ENCODE results near the gene CBFA2T3.

DNA sequence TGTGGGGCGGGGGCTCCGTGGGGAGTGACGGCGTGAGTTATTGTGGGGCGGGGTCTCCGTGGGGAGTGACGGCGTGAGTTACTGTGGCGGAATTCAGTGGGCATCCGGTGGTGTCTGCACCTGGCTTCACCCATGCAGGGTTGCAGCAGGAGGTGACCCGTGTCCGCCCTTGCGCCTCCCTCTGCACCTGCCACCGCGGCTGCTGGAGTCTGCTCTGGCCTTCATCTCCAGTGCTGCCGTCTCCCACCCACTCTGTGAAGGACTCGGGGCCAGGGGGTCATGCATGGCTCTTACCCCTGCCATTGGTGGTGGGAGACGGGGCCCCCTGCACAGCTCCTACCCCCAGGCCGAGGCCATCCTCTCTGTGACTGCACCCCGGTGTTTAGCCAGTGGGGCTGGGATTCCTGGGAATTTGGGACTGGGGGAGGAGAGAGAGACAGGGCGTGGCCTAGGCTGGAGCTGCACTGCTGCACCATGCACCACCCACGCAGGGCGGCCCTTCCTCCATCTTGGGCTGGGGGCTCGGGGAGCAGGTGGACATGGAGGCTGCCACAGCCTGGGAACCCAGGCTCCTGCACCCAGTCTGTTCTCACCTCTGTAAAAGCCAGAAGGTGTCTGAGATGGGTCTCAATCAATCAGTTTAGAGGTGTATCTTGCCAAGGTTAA, 109.3 kb downstream of the CBFA2T3 start:
- TF ChIP-seq POLR2A (IDR thresholded peaks at IDR 0.05; ENCODE audit: control extremely low read depth in 1 of 2, low read depth in 2 of 2, low read length in 2 of 2) (no peak), SP1 (IDR thresholded peaks at IDR 0.05; ENCODE audit: low read depth, low read length) (no peak), RFX5 (IDR thresholded peaks at IDR 0.05; ENCODE audit: borderline replicate concordance, low read depth, low read length) (no peak), RAD21 (IDR thresholded peaks at IDR 0.05 in 1 of 2, conservative IDR thresholded peaks at IDR 0.05 in 1 of 2; ENCODE audit: low read depth in 2 of 2, low read length in 2 of 2) (no peak), KDM5A (IDR thresholded peaks at IDR 0.05; ENCODE audit: low read length) (no peak), KDM1A (IDR thresholded peaks at IDR 0.05; ENCODE audit: borderline replicate concordance, low read length) (no peak), GABPA (IDR thresholded peaks at IDR 0.05; ENCODE audit: borderline replicate concordance, insufficient read depth, low read length) (no peak), TAF1 (IDR thresholded peaks at IDR 0.05; ENCODE audit: low read depth, low read length) (no peak), POLR2AphosphoS5 (IDR thresholded peaks at IDR 0.05; ENCODE audit: low read depth, low read length) (no peak), CHD2 (IDR thresholded peaks at IDR 0.05; ENCODE audit: low read length) (no peak), ZNF274 (IDR thresholded peaks at IDR 0.05; ENCODE audit: borderline replicate concordance, extremely low read depth, low read length) (no peak)
- TF ChIP-seq, protein P1, sequence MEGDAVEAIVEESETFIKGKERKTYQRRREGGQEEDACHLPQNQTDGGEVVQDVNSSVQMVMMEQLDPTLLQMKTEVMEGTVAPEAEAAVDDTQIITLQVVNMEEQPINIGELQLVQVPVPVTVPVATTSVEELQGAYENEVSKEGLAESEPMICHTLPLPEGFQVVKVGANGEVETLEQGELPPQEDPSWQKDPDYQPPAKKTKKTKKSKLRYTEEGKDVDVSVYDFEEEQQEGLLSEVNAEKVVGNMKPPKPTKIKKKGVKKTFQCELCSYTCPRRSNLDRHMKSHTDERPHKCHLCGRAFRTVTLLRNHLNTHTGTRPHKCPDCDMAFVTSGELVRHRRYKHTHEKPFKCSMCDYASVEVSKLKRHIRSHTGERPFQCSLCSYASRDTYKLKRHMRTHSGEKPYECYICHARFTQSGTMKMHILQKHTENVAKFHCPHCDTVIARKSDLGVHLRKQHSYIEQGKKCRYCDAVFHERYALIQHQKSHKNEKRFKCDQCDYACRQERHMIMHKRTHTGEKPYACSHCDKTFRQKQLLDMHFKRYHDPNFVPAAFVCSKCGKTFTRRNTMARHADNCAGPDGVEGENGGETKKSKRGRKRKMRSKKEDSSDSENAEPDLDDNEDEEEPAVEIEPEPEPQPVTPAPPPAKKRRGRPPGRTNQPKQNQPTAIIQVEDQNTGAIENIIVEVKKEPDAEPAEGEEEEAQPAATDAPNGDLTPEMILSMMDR (IDR thresholded peaks at IDR 0.05; ENCODE audit: control extremely low read depth in 1 of 3, insufficient read depth in 1 of 3, low read depth in 1 of 3, low read length in 3 of 3) = no peak
- TF ChIP-seq, protein P2, sequence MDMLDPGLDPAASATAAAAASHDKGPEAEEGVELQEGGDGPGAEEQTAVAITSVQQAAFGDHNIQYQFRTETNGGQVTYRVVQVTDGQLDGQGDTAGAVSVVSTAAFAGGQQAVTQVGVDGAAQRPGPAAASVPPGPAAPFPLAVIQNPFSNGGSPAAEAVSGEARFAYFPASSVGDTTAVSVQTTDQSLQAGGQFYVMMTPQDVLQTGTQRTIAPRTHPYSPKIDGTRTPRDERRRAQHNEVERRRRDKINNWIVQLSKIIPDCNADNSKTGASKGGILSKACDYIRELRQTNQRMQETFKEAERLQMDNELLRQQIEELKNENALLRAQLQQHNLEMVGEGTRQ (IDR thresholded peaks at IDR 0.05; ENCODE audit: low read length) = no peak
- TF ChIP-seq, protein P3, sequence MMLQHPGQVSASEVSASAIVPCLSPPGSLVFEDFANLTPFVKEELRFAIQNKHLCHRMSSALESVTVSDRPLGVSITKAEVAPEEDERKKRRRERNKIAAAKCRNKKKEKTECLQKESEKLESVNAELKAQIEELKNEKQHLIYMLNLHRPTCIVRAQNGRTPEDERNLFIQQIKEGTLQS (IDR thresholded peaks at IDR 0.05; ENCODE audit: insufficient read depth, low read depth, low read length) = no peak
